ENCODE results near the gene PELO. TPM values are rescaled to one million over a fixed set of nuclear protein-coding genes. Genes with fewer than 3 reads are reported as not detected.

The PELO gene
- total and polyA plus RNA-seq, 4 donors, result 11.0 to 52.4 (median 39.9) TPM

DNA sequence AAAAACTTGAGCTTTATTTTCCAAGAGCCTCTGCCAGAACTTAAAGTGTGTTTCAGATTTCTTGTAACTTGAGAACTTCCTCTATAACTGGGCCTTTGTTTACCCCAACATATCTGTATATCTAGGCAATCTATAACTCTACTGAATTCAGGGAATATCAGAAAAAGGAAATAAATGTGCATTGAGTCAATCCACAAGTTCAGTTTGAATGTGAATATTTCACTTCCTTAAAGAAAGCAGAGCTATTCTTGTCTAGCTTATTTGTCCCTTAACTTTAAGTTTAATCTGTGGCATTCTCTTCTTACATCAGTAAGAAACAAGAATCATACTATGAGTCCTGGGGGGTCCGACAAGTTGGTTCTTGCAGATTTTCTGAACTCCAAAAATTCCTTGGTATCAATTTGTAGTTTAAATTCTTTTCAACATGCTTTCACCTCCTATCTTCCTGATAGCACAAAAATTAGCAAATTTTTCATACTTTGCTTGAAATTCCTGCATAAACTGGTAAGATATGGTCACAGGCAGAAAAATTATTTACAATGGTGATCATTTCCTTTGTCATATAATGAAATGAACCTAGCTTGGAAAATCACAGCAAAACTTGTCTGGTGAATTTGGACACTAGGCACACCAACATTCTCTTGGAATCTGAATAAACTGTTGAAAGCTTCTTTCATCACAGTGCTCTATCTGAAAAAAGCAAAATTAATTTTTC lies 19.8 kb upstream of the PELO start:
- no peak overlapping the region for H3K27ac ChIP-seq (ENCODE audit: low read depth in 1 of 2, low read length in 2 of 2)
- no peaks in the 10 kb centered on the region for H3K36me3 ChIP-seq (ENCODE audit: control insufficient read depth in 1 of 2, insufficient read depth in 2 of 2, low read length in 1 of 2)
- intact Hi-C loops (cut with DNase I), result no loop called here
- no peak overlapping the region for H3K4me3 ChIP-seq (ENCODE audit: low read length in 2 of 2)
- ATAC-seq (ENCODE audit: low FRiP score) (no peak), DNase-seq (no peak)
- H3K27me3 ChIP-seq (ENCODE audit: control insufficient read depth in 1 of 2, insufficient read depth in 2 of 2, low read length in 1 of 2), result no peaks in the 10 kb centered on the region
- H3K4me1 ChIP-seq (ENCODE audit: control insufficient read depth in 1 of 2, insufficient read depth in 2 of 2, low read length in 2 of 2), result no peaks in the 10 kb centered on the region
- H3K9me3 ChIP-seq (ENCODE audit: control insufficient read depth, low read length), result no peaks in the 10 kb centered on the region
- WGBS, 2 donors, result 50 to 68% methylated on average over 1 of the region's 1 CpG

DNA sequence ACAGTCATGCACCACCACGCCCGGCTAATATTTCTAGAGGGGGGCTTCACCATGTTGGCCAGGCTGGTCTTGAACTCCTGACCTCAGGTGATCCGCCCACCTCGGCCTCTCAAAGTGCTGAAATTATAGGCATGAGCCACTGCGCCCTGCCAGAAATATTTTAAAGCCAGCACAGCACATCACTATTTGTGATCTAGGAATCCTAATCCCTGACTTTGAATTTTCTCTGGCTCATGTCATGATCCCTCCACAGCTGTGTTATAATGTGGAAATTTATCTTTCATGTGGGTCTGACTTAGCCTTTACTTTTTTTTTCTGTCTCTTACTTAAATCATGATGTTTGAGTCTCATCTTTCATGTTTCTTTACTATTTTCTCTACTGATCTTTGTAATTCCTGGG lies 18.7 kb upstream of the PELO start:
- no peak overlapping the region for H3K27ac ChIP-seq (ENCODE audit: low read depth in 1 of 2, low read length in 2 of 2)
- no peak overlapping the region for H3K4me3 ChIP-seq (ENCODE audit: low read length in 2 of 2)
- 80 to 89% methylated on average over 5 of the region's 5 CpGs for WGBS, 2 donors
- ATAC-seq (ENCODE audit: low FRiP score), result no peak
- H3K27me3 ChIP-seq (ENCODE audit: control insufficient read depth in 1 of 2, insufficient read depth in 2 of 2, low read length in 1 of 2), result no peaks in the 10 kb centered on the region
- no peaks in the 10 kb centered on the region for H3K9me3 ChIP-seq (ENCODE audit: control insufficient read depth, low read length)
- DNase-seq, result no peak
- intact Hi-C loops (cut with DNase I), result no loop called here
- no peaks in the 10 kb centered on the region for H3K4me1 ChIP-seq (ENCODE audit: control insufficient read depth in 1 of 2, insufficient read depth in 2 of 2, low read length in 2 of 2)
- H3K36me3 ChIP-seq (ENCODE audit: control insufficient read depth in 1 of 2, insufficient read depth in 2 of 2, low read length in 1 of 2), result no peaks in the 10 kb centered on the region

DNA sequence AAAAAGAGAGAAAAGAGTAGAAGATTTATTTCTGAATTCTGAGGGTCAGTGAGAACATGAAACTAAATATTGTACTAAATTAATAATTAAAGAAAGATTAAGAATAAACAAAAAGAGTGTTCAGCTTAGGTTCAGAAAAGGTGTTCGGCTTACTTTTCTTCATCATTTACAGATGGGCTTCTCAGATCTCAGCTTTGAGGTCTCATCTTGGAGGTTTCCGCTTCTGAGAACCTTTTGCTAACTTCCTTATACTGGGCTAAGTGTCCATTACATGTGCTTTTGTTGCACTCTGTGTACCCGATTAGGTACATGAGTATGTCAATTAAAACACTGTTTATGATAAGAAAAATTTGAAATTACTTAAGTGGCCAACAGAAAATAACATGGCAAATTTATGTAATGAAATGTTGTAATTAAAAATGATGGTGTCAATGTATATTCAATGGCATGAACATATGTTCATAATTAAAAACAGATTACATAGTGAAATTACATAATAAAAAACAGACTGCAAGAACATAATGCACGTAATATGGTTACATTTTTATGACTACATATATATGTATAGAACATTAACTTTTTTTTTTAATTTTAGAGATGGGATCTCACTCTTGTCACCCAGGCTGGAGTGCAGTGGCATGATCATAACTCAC lies 17.3 kb upstream of the PELO start:
- Histone ChIP-seq H3K36me3 (ENCODE audit: control insufficient read depth in 1 of 2, insufficient read depth in 2 of 2, low read length in 1 of 2) (no peaks in the 10 kb centered on the region), H3K9me3 (ENCODE audit: control insufficient read depth, low read length) (no peaks in the 10 kb centered on the region), H3K27ac (ENCODE audit: low read depth in 1 of 2, low read length in 2 of 2) (no peak overlapping the region), H3K4me3 (ENCODE audit: low read length in 2 of 2) (no peak overlapping the region), H3K4me1 (ENCODE audit: control insufficient read depth in 1 of 2, insufficient read depth in 2 of 2, low read length in 2 of 2) (no peaks in the 10 kb centered on the region), H3K27me3 (ENCODE audit: control insufficient read depth in 1 of 2, insufficient read depth in 2 of 2, low read length in 1 of 2) (no peaks in the 10 kb centered on the region)
- no peak for ATAC-seq (ENCODE audit: low FRiP score)
- DNase-seq, result no peak
- 98% methylated on average over 4 of the region's 4 CpGs for whole genome bisulfite sequencing, 2 donors
- intact Hi-C loops (cut with DNase I), result no loop called here

DNA sequence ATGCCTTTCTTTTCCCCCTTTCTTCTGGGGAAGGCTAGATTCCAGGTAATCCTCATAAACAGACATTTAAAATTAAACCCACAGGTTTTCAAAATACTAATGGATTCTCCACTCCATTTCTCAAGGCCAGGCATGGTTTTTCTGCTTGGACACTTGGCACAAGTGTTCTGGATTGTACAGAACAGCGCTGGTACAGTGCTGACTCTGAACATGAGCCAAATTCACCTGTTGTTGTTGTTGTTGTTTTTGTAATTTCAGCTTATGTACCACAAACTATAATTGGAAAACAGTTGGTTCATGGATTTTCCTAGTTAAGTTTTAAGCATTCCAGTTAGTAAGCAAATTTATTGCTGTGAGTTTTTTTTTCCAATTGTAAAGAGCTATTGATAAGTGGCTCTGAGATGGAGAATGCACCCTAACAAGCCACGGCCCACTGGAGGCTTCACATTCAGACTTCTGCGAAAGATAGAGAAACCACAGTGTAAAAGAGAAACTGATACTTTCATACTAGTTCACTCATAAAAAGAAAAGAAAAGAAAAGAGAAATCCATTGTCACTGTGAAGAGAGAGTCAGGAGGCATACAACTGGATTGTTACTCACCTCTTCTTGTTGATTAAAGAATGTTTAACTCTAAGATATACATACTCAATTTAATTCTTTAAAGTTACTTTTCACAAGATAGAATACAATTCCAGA lies 16.2 kb upstream of the PELO start:
- no peak for ATAC-seq (ENCODE audit: low FRiP score)
- Histone ChIP-seq H3K4me3 (ENCODE audit: low read length in 2 of 2) (no peak overlapping the region), H3K36me3 (ENCODE audit: control insufficient read depth in 1 of 2, insufficient read depth in 2 of 2, low read length in 1 of 2) (no peaks in the 10 kb centered on the region), H3K9me3 (ENCODE audit: control insufficient read depth, low read length) (no peaks in the 10 kb centered on the region), H3K4me1 (ENCODE audit: control insufficient read depth in 1 of 2, insufficient read depth in 2 of 2, low read length in 2 of 2) (no peaks in the 10 kb centered on the region), H3K27ac (ENCODE audit: low read depth in 1 of 2, low read length in 2 of 2) (no peak overlapping the region), H3K27me3 (ENCODE audit: control insufficient read depth in 1 of 2, insufficient read depth in 2 of 2, low read length in 1 of 2) (no peaks in the 10 kb centered on the region)
- 94 to 99% methylated on average over 3 of the region's 3 CpGs for WGBS, 2 donors
- DNase-seq, result no peak
- intact Hi-C loops (cut with DNase I), result no loop called here

DNA sequence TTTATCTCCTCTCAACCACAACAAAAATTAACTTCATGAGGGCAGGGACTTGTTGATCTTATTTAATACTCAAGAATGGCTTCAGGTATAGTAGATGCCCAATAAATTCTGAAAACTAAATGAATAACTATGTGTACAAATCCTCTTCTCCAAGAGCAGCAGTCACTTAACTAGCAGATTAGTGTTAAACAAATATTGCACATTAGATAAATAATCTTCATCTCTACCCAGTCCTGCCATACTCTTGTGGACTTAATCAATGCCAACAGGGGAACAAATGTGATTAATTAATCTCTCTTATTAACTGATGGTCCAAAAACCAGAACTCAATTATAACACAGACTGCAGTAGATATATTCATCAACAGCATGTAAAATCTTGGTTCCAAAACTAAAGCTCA lies 15.0 kb upstream of the PELO start:
- Histone ChIP-seq H3K27ac (ENCODE audit: low read depth in 1 of 2, low read length in 2 of 2) (no peak overlapping the region), H3K4me1 (ENCODE audit: control insufficient read depth in 1 of 2, insufficient read depth in 2 of 2, low read length in 2 of 2) (no peaks in the 10 kb centered on the region), H3K9me3 (ENCODE audit: control insufficient read depth, low read length) (no peaks in the 10 kb centered on the region), H3K4me3 (ENCODE audit: low read length in 2 of 2) (no peak overlapping the region), H3K36me3 (ENCODE audit: control insufficient read depth in 1 of 2, insufficient read depth in 2 of 2, low read length in 1 of 2) (no peaks in the 10 kb centered on the region), H3K27me3 (ENCODE audit: control insufficient read depth in 1 of 2, insufficient read depth in 2 of 2, low read length in 1 of 2) (no peaks in the 10 kb centered on the region)
- intact Hi-C loops (cut with DNase I), result no loop called here
- ATAC-seq (ENCODE audit: low FRiP score) (no peak), DNase-seq (no peak)

DNA sequence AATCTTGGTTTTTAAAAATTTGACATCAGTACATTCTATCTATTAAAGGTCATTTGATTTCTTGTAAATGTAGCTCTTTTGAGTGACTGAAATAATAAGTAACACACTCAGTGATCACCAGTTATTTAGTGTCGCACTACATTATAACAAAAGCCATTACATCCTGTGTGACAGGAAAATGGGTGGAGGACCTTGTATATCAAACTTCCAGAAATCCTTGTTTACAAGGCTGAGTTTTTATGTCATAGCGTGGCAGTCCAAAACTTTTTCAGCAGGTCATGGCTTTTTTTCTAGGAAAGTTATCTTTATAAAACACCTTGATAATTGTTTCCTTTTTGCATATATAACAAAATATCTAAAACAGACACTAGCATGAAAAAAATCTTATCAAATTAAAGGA lies 14.4 kb upstream of the PELO start:
- WGBS, 2 donors, result 97 to 98% methylated on average over 2 of the region's 2 CpGs

DNA sequence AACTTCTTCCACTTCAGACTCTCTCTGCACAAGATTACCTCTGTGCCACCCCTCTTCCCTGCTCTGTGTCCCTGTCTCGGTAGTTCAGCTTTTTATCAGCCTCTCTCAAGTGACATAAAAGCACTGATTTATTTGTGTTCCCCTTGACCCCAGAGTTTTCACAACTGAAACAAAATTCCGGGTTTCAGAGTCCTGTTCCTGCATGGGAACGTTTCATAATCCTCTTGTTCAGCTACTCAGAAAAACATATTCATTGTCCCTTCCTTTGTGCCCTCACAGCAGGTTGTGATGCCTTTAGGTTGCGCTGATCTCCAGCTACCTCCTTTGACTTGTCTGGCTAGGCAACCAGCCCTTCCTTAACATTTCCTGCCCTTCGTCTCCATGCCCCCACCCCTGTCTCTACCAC lies 13.7 kb upstream of the PELO start:
- ATAC-seq (ENCODE audit: low FRiP score) (no peak), DNase-seq (no peak)
- no peak overlapping the region for H3K27ac ChIP-seq (ENCODE audit: low read depth in 1 of 2, low read length in 2 of 2)
- intact Hi-C loops (cut with DNase I), result no loop called here
- no peaks in the 10 kb centered on the region for H3K36me3 ChIP-seq (ENCODE audit: control insufficient read depth in 1 of 2, insufficient read depth in 2 of 2, low read length in 1 of 2)
- no peaks in the 10 kb centered on the region for H3K4me1 ChIP-seq (ENCODE audit: control insufficient read depth in 1 of 2, insufficient read depth in 2 of 2, low read length in 2 of 2)
- 67 to 68% methylated on average over 5 of the region's 5 CpGs for WGBS, 2 donors
- H3K9me3 ChIP-seq (ENCODE audit: control insufficient read depth, low read length), result no peaks in the 10 kb centered on the region
- no peaks in the 10 kb centered on the region for H3K27me3 ChIP-seq (ENCODE audit: control insufficient read depth in 1 of 2, insufficient read depth in 2 of 2, low read length in 1 of 2)
- no peak overlapping the region for H3K4me3 ChIP-seq (ENCODE audit: low read length in 2 of 2)

More for the DNA sequence above, 14.4 kb upstream of the PELO start:
- Histone ChIP-seq H3K27ac (ENCODE audit: low read depth in 1 of 2, low read length in 2 of 2) (no peak overlapping the region), H3K9me3 (ENCODE audit: control insufficient read depth, low read length) (no peaks in the 10 kb centered on the region), H3K27me3 (ENCODE audit: control insufficient read depth in 1 of 2, insufficient read depth in 2 of 2, low read length in 1 of 2) (no peaks in the 10 kb centered on the region), H3K36me3 (ENCODE audit: control insufficient read depth in 1 of 2, insufficient read depth in 2 of 2, low read length in 1 of 2) (no peaks in the 10 kb centered on the region), H3K4me3 (ENCODE audit: low read length in 2 of 2) (no peak overlapping the region), H3K4me1 (ENCODE audit: control insufficient read depth in 1 of 2, insufficient read depth in 2 of 2, low read length in 2 of 2) (no peaks in the 10 kb centered on the region)
- ATAC-seq (ENCODE audit: low FRiP score), result no peak
- intact Hi-C loops (cut with DNase I), result no loop called here
- no peak for DNase-seq

DNA sequence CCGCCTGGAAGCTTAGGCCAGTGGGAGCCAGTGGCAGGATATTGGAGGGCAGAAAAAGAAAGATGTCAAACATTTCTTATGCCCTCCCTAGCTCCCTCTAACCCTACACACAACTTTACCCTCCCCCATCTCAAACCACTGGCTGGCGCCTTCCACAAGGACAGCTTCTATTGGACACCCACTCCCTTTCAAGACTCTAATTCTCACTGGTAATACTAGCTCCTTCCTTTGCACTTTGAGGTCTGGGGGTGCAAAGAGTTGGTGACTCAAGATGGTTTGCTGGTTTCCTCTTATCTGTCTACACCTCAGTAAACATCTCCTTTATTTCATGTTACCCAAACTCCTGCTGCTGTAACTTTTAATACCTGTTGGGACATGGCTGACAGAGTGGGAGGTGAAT lies 11.6 kb upstream of the PELO start:
- Histone ChIP-seq H3K27ac (ENCODE audit: low read depth in 1 of 2, low read length in 2 of 2) (no peak overlapping the region), H3K9me3 (ENCODE audit: control insufficient read depth, low read length) (no peaks in the 10 kb centered on the region), H3K4me3 (ENCODE audit: low read length in 2 of 2) (no peak overlapping the region), H3K4me1 (ENCODE audit: control insufficient read depth in 1 of 2, insufficient read depth in 2 of 2, low read length in 2 of 2) (no peaks in the 10 kb centered on the region), H3K27me3 (ENCODE audit: control insufficient read depth in 1 of 2, insufficient read depth in 2 of 2, low read length in 1 of 2) (no peaks in the 10 kb centered on the region), H3K36me3 (ENCODE audit: control insufficient read depth in 1 of 2, insufficient read depth in 2 of 2, low read length in 1 of 2) (no peaks in the 10 kb centered on the region)
- intact Hi-C loops (cut with DNase I), result no loop called here
- DNase-seq (no peak), ATAC-seq (ENCODE audit: low FRiP score) (no peak)
- WGBS, 2 donors, result 96 to 100% methylated on average over 2 of the region's 2 CpGs

DNA sequence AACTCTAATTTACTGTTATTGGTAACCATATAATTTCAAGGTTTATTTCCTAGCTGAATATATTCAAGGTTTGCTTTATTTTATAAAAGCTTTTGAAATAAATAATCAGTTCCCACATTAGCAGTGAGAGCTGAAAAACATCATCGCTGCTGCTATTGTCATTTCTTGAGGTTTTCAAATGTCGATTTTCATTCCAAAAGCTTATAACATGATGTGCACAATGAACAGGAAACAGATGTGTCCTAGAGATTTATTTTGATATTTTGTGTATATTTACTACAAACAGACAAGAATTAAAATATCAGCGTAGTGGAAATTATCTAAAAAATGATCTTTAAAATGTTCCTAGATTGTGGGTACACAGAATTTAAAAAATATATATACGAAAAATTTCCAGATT lies 10.5 kb upstream of the PELO start:
- intact Hi-C loops (cut with DNase I), result no loop called here
- no peaks in the 10 kb centered on the region for H3K4me1 ChIP-seq (ENCODE audit: control insufficient read depth in 1 of 2, insufficient read depth in 2 of 2, low read length in 2 of 2)
- H3K9me3 ChIP-seq (ENCODE audit: control insufficient read depth, low read length), result no peaks in the 10 kb centered on the region
- H3K4me3 ChIP-seq (ENCODE audit: low read length in 2 of 2), result no peak overlapping the region
- H3K36me3 ChIP-seq (ENCODE audit: control insufficient read depth in 1 of 2, insufficient read depth in 2 of 2, low read length in 1 of 2), result no peaks in the 10 kb centered on the region
- WGBS, 2 donors, result 93% methylated on average over 4 of the region's 4 CpGs
- ATAC-seq (ENCODE audit: low FRiP score) (no peak), DNase-seq (no peak)
- no peaks in the 10 kb centered on the region for H3K27me3 ChIP-seq (ENCODE audit: control insufficient read depth in 1 of 2, insufficient read depth in 2 of 2, low read length in 1 of 2)
- no peak overlapping the region for H3K27ac ChIP-seq (ENCODE audit: low read depth in 1 of 2, low read length in 2 of 2)
